Gastrocnemius medialis (tissue), 4 donors: ENCODE measurements around the gene ADCY9. TPM values are rescaled to one million over a fixed set of nuclear protein-coding genes. Genes with fewer than 3 reads are reported as not detected.
A peak's percentile ranks its signal among the peaks of the same experiment; 100 is the strongest.
"Not testable (repeated sequence)": the region's sequence is repeated elsewhere in the genome, so short reads cannot be mapped to it uniquely, and the experiment has no call there.

Experiments used
- ATAC-seq, 2 donors: fragments of 150-250 bp; one replicate each; pipeline ENCODE4 v1.9.1; 2016
- DNase-seq, 2 donors: peaks; one replicate each; pipeline ENCODE4 v3.0.0-alpha.2; 2019
- H3K27ac ChIP-seq, 4 donors: fragments of 200-600 bp; sonication (generic); 1 replicate in 1 of 4; 2 replicates in 3 of 4; pipeline ENCODE4 v1.5.1; 2016 to 2018; ENCODE audit warnings: mild to moderate bottlenecking in 2 of 4, moderate library complexity in 1 of 4
- H3K27me3 ChIP-seq, 3 donors: fragments of 200-600 bp; sonication (generic) in 2 of 3; 1 replicate in 1 of 3; 2 replicates in 2 of 3; pipeline versions ENCODE4 v1.5.1 to v1.6.0; 2016 to 2019; ENCODE audit warnings: mild to moderate bottlenecking in 1 of 3, moderate library complexity in 1 of 3
- H3K36me3 ChIP-seq, 2 donors: fragments of 200-600 bp; sonication (generic) in 1 of 2; one replicate each; pipeline ENCODE4 v1.5.1; 2017 to 2018
- H3K4me1 ChIP-seq, 2 donors: fragments of 200-600 bp; sonication (generic) in 1 of 2; one replicate each; pipeline ENCODE4 v1.5.1; 2016 to 2017; ENCODE audit warnings: mild to moderate bottlenecking in 2 of 2
- H3K4me3 ChIP-seq, 4 donors: fragments of 200-600 bp; sonication (generic) in 3 of 4; 1 replicate in 1 of 4; 2 replicates in 3 of 4; pipeline ENCODE4 v1.5.1; 2016 to 2019; ENCODE audit warnings: mild to moderate bottlenecking in 2 of 4
- H3K9me3 ChIP-seq, 3 donors: fragments of 200-600 bp; sonication (generic) in 2 of 3; 1 replicate in 1 of 3; 2 replicates in 2 of 3; pipeline ENCODE4 v1.5.1; 2016 to 2019
- CTCF ChIP-seq, 5 experiments: fragments of 450-650 bp in 3 of 5; fragments of 200-600 bp in 2 of 5; sonication (generic) in 2 of 5; IDR thresholded peaks in 4 of 5; conservative IDR thresholded peaks in 1 of 5; 1 replicate in 4 of 5; 2 replicates in 1 of 5; pipeline ENCODE4 v1.5.1; 2016 to 2019; ENCODE audit warnings: antibody characterized with exemption in 5 of 5, mild to moderate bottlenecking in 3 of 5, moderate library complexity in 3 of 5
- POLR2A ChIP-seq, 2 donors: fragments of 450-650 bp; IDR thresholded peaks; one replicate each; pipeline ENCODE4 v1.6.1; 2017; ENCODE audit warnings: antibody characterized with exemption in 2 of 2, mild to moderate bottlenecking in 2 of 2, moderate library complexity in 2 of 2
- in situ Hi-C, 4 donors: fragments of 200-750 bp; cut with MboI; loops; one replicate each; pipeline versions ENCODE4 v1.15.0 to v1.8.0; 2017; ENCODE audit warnings: low sequenced_read_pairs in 4 of 4
- intact Hi-C: fragments of 100-400 bp; cut with DNase I; formaldehyde crosslinking; loops from one replicate; pipeline ENCODE4 v1.15.1; 2023; ENCODE audit warnings: low total_unique reads
- total RNA-seq, 4 donors: library from RNA; depleted of rRNA; stranded (reverse); fragments of >200 nt; gene quantifications; one replicate each; pipeline versions ENCODE4 v1.1.0 to v1.2.3, GENCODE V29; 2016

The ADCY9 gene
- total RNA-seq, 4 donors from 2014 or later, result 84.9 to 223 (median 163) TPM

GRCh38 chr16:3953728-3954410, 162.4 kb downstream of the ADCY9 start:
- Histone ChIP-seq H3K27me3 (no peaks in the 10 kb centered on the region), H3K4me3 (no peak overlapping the region), H3K4me1 (peaks cover 34 to 43% of the 10 kb centered on the region in 2 donors), H3K27ac (no peak overlapping the region), H3K36me3 (no peaks in the 10 kb centered on the region), H3K9me3 (no peaks in the 10 kb centered on the region)
- intact Hi-C loops, result no loop called here
- TF ChIP-seq CTCF (IDR thresholded peaks at IDR 0.05 in 4 of 5, conservative IDR thresholded peaks at IDR 0.05 in 1 of 5) (no peak), POLR2A (IDR thresholded peaks at IDR 0.05) (no peak)
- DNase-seq (no peak), ATAC-seq (no peak)
- in situ Hi-C loops, result no loop called here

GRCh38 chr16:3952737-3953131, 163.5 kb downstream of the ADCY9 start:
- peak; percentile 42 to 51 for ATAC-seq
- H3K4me1 ChIP-seq, result peaks cover 35 to 44% of the 10 kb centered on the region in 2 donors
- in situ Hi-C loops (no loop called here), intact Hi-C loops (no loop called here)
- DNase-seq, result peak; percentile 64 to 77
- TF ChIP-seq CTCF (IDR thresholded peaks at IDR 0.05 in 4 of 5, conservative IDR thresholded peaks at IDR 0.05 in 1 of 5), result no peak
- no peak for TF ChIP-seq POLR2A (IDR thresholded peaks at IDR 0.05)
- peak overlapping the region in 3 of 4 donors; percentile 7 to 76 (median 76) for H3K27ac ChIP-seq
- no peaks in the 10 kb centered on the region for H3K9me3 ChIP-seq
- H3K36me3 ChIP-seq, result no peaks in the 10 kb centered on the region
- H3K4me3 ChIP-seq, result no peak overlapping the region
- H3K27me3 ChIP-seq, result no peaks in the 10 kb centered on the region

GRCh38 chr16:3951861-3952736, 164.1 kb downstream of the ADCY9 start:
- Histone ChIP-seq H3K4me1 (peaks cover 35 to 44% of the 10 kb centered on the region in 2 donors), H3K9me3 (no peaks in the 10 kb centered on the region), H3K27me3 (no peaks in the 10 kb centered on the region), H3K27ac (peak overlapping the region; percentile 76 to 85 (median 78)), H3K36me3 (no peaks in the 10 kb centered on the region), H3K4me3 (no peak overlapping the region)
- no peak for TF ChIP-seq CTCF (IDR thresholded peaks at IDR 0.05 in 4 of 5, conservative IDR thresholded peaks at IDR 0.05 in 1 of 5)
- no peak for TF ChIP-seq POLR2A (IDR thresholded peaks at IDR 0.05)
- in situ Hi-C loops (no loop called here), intact Hi-C loops (no loop called here)
- ATAC-seq, result peak; percentile 67 to 76
- DNase-seq, result peak; percentile 39 to 49

GRCh38 chr16:3951380-3951779, 164.9 kb downstream of the ADCY9 start:
- Histone ChIP-seq H3K4me1 (peaks cover 37 to 44% of the 10 kb centered on the region in 2 donors), H3K27ac (peak overlapping the region; percentile 76 to 85 (median 78))
- H3K27me3 ChIP-seq, H3K9me3 ChIP-seq, H3K36me3 ChIP-seq, in situ Hi-C loops, H3K4me3 ChIP-seq, DNase-seq, intact Hi-C loops, ATAC-seq: not testable (repeated sequence)
